ENCODE measurements around the gene PROZ. TPM values are rescaled to one million over a fixed set of nuclear protein-coding genes. Genes with fewer than 3 reads are reported as not detected.
A peak's percentile ranks its signal among the peaks of the same experiment; 100 is the strongest.

PROZ gene
- total and polyA plus RNA-seq, 9 of the 15 experiments (the other 6 are each of a cell fraction or from before 2014, with no cell fraction given) = not detected

- TF ChIP-seq ZBTB40 (IDR thresholded peaks at IDR 0.05) (no peak), ZBTB40 (CRISPR knock-in tag; IDR thresholded peaks at IDR 0.05) (no peak), PHF8 (IDR thresholded peaks at IDR 0.05; ENCODE audit: borderline replicate concordance, low read length) (peak; percentile 64; the same call in 1 of the 2 replicates), E2F6 (IDR thresholded peaks at IDR 0.05; ENCODE audit: borderline replicate concordance in 1 of 2, extremely low read depth in 1 of 2, insufficient read depth in 1 of 2, insufficient read length in 1 of 2, low read depth in 1 of 2, low read length in 1 of 2, poor library complexity in 1 of 2, severe bottlenecking in 1 of 2) (peak in 1 of 2 experiments; percentile 45), YY1 (IDR thresholded peaks at IDR 0.05; ENCODE audit: borderline replicate concordance in 1 of 3, control insufficient read depth in 1 of 3, extremely low read depth in 1 of 3, insufficient read depth in 3 of 3, insufficient read length in 1 of 3, insufficient replicate concordance in 2 of 3, low read depth in 1 of 3, low read length in 2 of 3) (peak in 2 of 3 experiments; percentile 69 to 86), ZNF766 (CRISPR knock-in tag; conservative IDR thresholded peaks at IDR 0.05) (0 out of 2 replicates have a peak, but pooled peaks have one; percentile 3), ARID4B (CRISPR knock-in tag; IDR thresholded peaks at IDR 0.05) (peak; percentile 8; the same call in 1 of the 2 replicates), CCNT2 (IDR thresholded peaks at IDR 0.05; ENCODE audit: borderline replicate concordance, extremely low read depth, insufficient read length, low read depth, low read length) (peak; percentile 35)
These were observed 50.9 kb downstream of the PROZ start, which contains the start of gene CUL4A (continued) for GRCh38 chr13:113209336-113209758.

Data from K562 (cell line).